GM23248 (cell line): ENCODE measurements around the gene RUVBL2. TPM values are rescaled to one million over a fixed set of nuclear protein-coding genes. Genes with fewer than 3 reads are reported as not detected.

Experiments used
- DNase-seq: peaks from one replicate; pipeline ENCODE4 v3.0.0-alpha.2; 2015
- H2AFZ ChIP-seq: fragments of 200-600 bp; sonication (generic); 2 replicates; pipeline ENCODE4 v1.6.1; 2016; ENCODE audit warnings: antibody characterized with exemption
- H3F3A ChIP-seq: fragments of 200-600 bp; sonication (generic); 2 replicates; pipeline ENCODE4 v1.6.1; 2016; ENCODE audit warnings: mild to moderate bottlenecking, antibody characterized with exemption, mixed run types; ENCODE audit not compliant: insufficient read depth
- H3K27ac ChIP-seq: fragments of 200-600 bp; sonication (generic); 2 replicates; pipeline ENCODE4 v1.5.1; 2016; ENCODE audit warnings: mild to moderate bottlenecking
- H3K27me3 ChIP-seq: fragments of 200-600 bp; sonication (generic); replicated peaks from 2 replicates; pipeline ENCODE4 v1.6.1; 2016; ENCODE audit warnings: mild to moderate bottlenecking; ENCODE audit not compliant: insufficient read depth
- H3K36me3 ChIP-seq: fragments of 200-600 bp; sonication (generic); 2 replicates; pipeline ENCODE4 v1.6.1; 2016; ENCODE audit warnings: low read depth, mild to moderate bottlenecking
- H3K4me1 ChIP-seq: fragments of 200-600 bp; sonication (generic); 2 replicates; pipeline ENCODE4 v1.6.1; 2016; ENCODE audit warnings: mild to moderate bottlenecking; ENCODE audit not compliant: insufficient read depth
- H3K4me2 ChIP-seq: fragments of 200-600 bp; sonication (generic); one replicate; pipeline ENCODE4 v1.6.1; 2016; ENCODE audit warnings: mild to moderate bottlenecking; ENCODE audit not compliant: unreplicated experiment
- H3K4me3 ChIP-seq: fragments of 200-600 bp; sonication (generic); 2 replicates; pipeline ENCODE4 v1.5.1; 2016; ENCODE audit warnings: mild to moderate bottlenecking
- H3K79me2 ChIP-seq: fragments of 200-600 bp; sonication (generic); 2 replicates; pipeline ENCODE4 v1.6.1; 2016; ENCODE audit warnings: mild to moderate bottlenecking; ENCODE audit not compliant: insufficient read depth
- H3K9ac ChIP-seq: fragments of 200-600 bp; sonication (generic); 2 replicates; pipeline ENCODE4 v1.6.1; 2016; ENCODE audit warnings: mild to moderate bottlenecking
- H3K9me2 ChIP-seq: fragments of 200-600 bp; sonication (generic); 2 replicates; pipeline ENCODE4 v1.6.1; 2016; ENCODE audit warnings: mixed run types, mild to moderate bottlenecking, moderate library complexity; ENCODE audit not compliant: insufficient read depth
- H3K9me3 ChIP-seq: fragments of 200-600 bp; sonication (generic); one replicate; pipeline ENCODE4 v1.6.1; 2017; ENCODE audit warnings: low read depth
- H4K20me1 ChIP-seq: fragments of 200-600 bp; sonication (generic); 2 replicates; pipeline ENCODE4 v1.6.0; 2016; ENCODE audit not compliant: insufficient read depth
- EZH2 ChIP-seq: fragments of 200-600 bp; sonication (generic); IDR thresholded peaks from 2 replicates; pipeline ENCODE4 v1.6.1; 2018; ENCODE audit warnings: antibody characterized with exemption, mild to moderate bottlenecking; ENCODE audit not compliant: insufficient read depth, poor library complexity, severe bottlenecking
- EZH2phosphoT487 ChIP-seq: fragments of 200-600 bp; sonication (generic); IDR thresholded peaks from 2 replicates; pipeline ENCODE4 v1.6.1; 2018; ENCODE audit warnings: antibody characterized with exemption, moderate library complexity, mild to moderate bottlenecking, low read depth; ENCODE audit not compliant: insufficient read depth
- WGBS, 2 experiments: methylation state at CpG; one replicate each; pipeline ENCODE4 v1.1.6; 2015 to 2017; ENCODE audit warnings: low lambda C conversion rate in 2 of 2, low coverage in 1 of 2; ENCODE audit errors: missing lambda C conversion rate in 2 of 2; 5-methylcytosine and 5-hydroxymethylcytosine counted together
- in situ Hi-C: fragments of 300-500 bp; cut with MboI; formaldehyde crosslinking; loops from 2 replicates; pipeline ENCODE4 v1.15.0; 2020
- polyA plus RNA-seq: library from polyadenylated mRNA; unstranded; fragments of >200 nt; fragmentation: Nextera tagmentation; extraction: Ambion mirVana; gene quantifications from 2 replicates; pipeline ENCODE4 v1.2.1, GENCODE V29; 2016
- total RNA-seq: library from RNA; depleted of rRNA; stranded (reverse); fragments of >200 nt; shearing (Covaris generic); gene quantifications from 2 replicates; pipeline ENCODE4 v1.2.3, GENCODE V29; 2014

RUVBL2 gene
- total and polyA plus RNA-seq, 2 experiments from 2014 or later: 129 to 177 TPM

DNA sequence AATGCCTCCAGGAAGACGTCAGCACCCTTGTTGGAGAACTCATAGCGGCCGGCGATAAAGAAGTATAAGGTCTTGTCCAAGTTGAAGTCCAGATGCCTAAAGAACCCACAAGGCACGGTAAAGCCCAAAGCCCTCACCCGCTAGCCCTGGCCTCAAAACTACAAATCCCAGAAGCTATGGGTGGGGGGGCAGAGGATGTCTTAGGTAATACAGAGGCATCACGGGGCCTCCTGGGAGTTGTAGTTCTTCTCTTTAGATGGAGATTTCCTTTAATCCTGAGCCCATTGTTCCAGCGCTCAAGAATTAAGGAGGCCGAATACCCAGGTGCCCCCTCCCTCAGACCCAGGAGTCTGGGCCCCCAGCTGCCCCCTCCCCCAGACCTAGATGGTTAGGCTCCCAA, 11.4 kb upstream of the RUVBL2 start:
- Histone ChIP-seq H3K27me3 (no peaks in the 10 kb centered on the region), H2AFZ (no peak overlapping the region), H3K4me2 (no peak overlapping the region), H3K9ac (no peak overlapping the region), H3K79me2 (peaks cover 6% of the 10 kb centered on the region; the same call in 1 of the 2 replicates), H3K27ac (no peak overlapping the region), H3F3A (peaks cover 26% of the 10 kb centered on the region), H4K20me1 (no peaks in the 10 kb centered on the region), H3K9me2 (no peaks in the 10 kb centered on the region), H3K4me3 (no peak overlapping the region), H3K36me3 (peaks cover 63% of the 10 kb centered on the region), H3K9me3 (no peaks in the 10 kb centered on the region), H3K4me1 (peaks cover 7% of the 10 kb centered on the region; the same call in 1 of the 2 replicates)
- in situ Hi-C loops: no loop called here
- DNase-seq: peak; percentile 21
- TF ChIP-seq EZH2 (no peak), EZH2phosphoT487 (no peak)
- WGBS, 2 experiments: 88 to 90% methylated on average over 9 of the region's 9 CpGs

DNA sequence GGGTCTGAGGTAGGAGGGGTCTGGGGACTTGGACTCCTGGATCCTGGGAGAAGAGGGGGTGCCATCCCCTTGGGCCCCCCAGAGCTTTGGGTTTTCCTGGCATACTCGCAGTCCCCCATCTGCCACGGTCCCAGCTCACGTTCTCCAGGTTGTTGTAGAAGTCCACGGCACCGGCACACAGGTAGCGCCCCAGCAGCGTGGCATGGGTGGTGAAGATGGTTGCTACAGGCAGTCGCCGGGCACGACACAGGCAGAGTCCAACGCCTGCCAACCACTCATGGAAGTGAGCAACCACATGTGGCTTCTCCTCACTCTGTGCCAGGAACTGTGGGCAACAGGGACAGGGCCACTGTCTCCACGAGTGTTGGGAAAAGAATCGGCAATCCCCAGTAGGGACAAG, 8.0 kb upstream of the RUVBL2 start:
- DNase-seq: no peak
- 97% methylated on average over 13 of the region's 13 CpGs for WGBS, 2 experiments
- no peak overlapping the region for H3K4me3 ChIP-seq

DNA sequence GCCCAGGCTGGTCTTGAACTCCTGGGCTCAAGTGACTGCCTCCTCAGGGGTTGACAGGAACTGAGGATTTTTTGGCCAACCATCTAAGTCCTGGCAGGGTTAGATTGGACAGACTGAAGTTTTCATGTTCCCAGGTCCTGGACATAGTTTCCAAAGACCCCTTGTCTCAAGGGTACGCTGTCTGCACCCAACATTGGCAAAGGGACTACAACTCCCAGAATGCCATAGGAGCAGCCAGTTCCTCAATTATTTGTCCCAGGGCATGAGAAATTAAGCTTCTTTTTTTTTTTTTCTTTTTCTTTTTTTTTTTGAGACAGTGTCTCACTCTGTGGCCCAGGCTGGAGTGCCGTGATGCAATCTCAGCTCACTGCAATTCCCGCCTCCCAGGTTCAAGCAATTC, 7.5 kb upstream of the RUVBL2 start:
- H3K4me1 ChIP-seq: peaks cover 10% of the 10 kb centered on the region; the same call in 1 of the 2 replicates
- 0 out of 2 replicates have a peak, but pooled peaks cover 4% of the 10 kb centered on the region for H4K20me1 ChIP-seq
- peaks cover 40% of the 10 kb centered on the region for H3K79me2 ChIP-seq
- no peaks in the 10 kb centered on the region for H3K9me2 ChIP-seq
- TF ChIP-seq EZH2phosphoT487 (no peak), EZH2 (no peak)
- in situ Hi-C loops: no loop called here
- no peak overlapping the region for H3K9ac ChIP-seq
- no peak overlapping the region for H3K4me2 ChIP-seq
- H3K9me3 ChIP-seq: no peaks in the 10 kb centered on the region
- 97 to 99% methylated on average over 3 of the region's 3 CpGs for whole genome bisulfite sequencing, 2 experiments
- H3K36me3 ChIP-seq: peaks cover 59% of the 10 kb centered on the region
- H3F3A ChIP-seq: 0 out of 2 replicates have a peak, but pooled peaks cover 13% of the 10 kb centered on the region
- DNase-seq: no peak
- no peaks in the 10 kb centered on the region for H3K27me3 ChIP-seq
- H2AFZ ChIP-seq: no peak overlapping the region
- H3K27ac ChIP-seq: no peak overlapping the region
- no peak overlapping the region for H3K4me3 ChIP-seq

More for the DNA sequence above, 8.0 kb upstream of the RUVBL2 start:
- Histone ChIP-seq H3K27ac (no peak overlapping the region), H2AFZ (no peak overlapping the region), H3K9ac (no peak overlapping the region), H3K36me3 (peaks cover 63% of the 10 kb centered on the region), H3K4me2 (no peak overlapping the region), H3K9me2 (no peaks in the 10 kb centered on the region), H3K4me1 (peaks cover 6% of the 10 kb centered on the region; the same call in 1 of the 2 replicates), H3K79me2 (peaks cover 35% of the 10 kb centered on the region), H3F3A (0 out of 2 replicates have a peak, but pooled peaks cover 13% of the 10 kb centered on the region), H4K20me1 (0 out of 2 replicates have a peak, but pooled peaks cover 4% of the 10 kb centered on the region), H3K9me3 (no peaks in the 10 kb centered on the region), H3K27me3 (no peaks in the 10 kb centered on the region)
- TF ChIP-seq EZH2 (no peak), EZH2phosphoT487 (no peak)
- in situ Hi-C loops: no loop called here

DNA sequence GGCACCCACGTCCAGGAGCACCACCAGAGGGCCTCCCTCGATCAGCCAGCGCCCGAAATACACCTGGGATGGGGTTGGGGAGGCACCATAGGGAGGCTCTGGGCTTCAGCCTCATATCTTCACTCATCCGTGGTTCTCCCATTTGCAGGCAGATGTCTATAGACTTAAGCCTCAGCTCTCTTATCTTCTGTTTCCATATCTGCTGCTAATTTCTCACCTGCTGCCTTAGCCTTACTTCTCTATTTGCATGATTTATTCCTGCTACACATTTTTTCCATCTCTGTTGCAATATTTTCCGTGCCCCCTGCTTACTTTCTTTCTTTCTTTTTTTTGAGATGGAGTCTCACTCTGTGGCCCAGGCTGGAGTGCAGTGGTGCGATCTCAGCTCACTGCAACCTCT, 6.4 kb upstream of the RUVBL2 start:
- no peak for TF ChIP-seq EZH2phosphoT487
- no peak for TF ChIP-seq EZH2
- Histone ChIP-seq H3K9me3 (no peaks in the 10 kb centered on the region), H3K9ac (no peak overlapping the region), H2AFZ (no peak overlapping the region), H3K4me3 (no peak overlapping the region), H3K27ac (no peak overlapping the region), H3K4me2 (no peak overlapping the region), H3F3A (0 out of 2 replicates have a peak, but pooled peaks cover 13% of the 10 kb centered on the region), H3K36me3 (peaks cover 49% of the 10 kb centered on the region), H3K79me2 (peaks cover 51% of the 10 kb centered on the region), H3K9me2 (no peaks in the 10 kb centered on the region), H3K27me3 (no peaks in the 10 kb centered on the region), H4K20me1 (0 out of 2 replicates have a peak, but pooled peaks cover 4% of the 10 kb centered on the region), H3K4me1 (peaks cover 10% of the 10 kb centered on the region; the same call in 1 of the 2 replicates)
- WGBS, 2 experiments: 91% methylated on average over 7 of the region's 7 CpGs
- in situ Hi-C loops: no loop called here
- DNase-seq: no peak
